IPS-20b (cell line): ENCODE data around the gene TGFB1.

Experiments used
- H3K27ac ChIP-seq: one replicate; pipeline ENCODE4 v1.5.1; 2013; ENCODE audit warnings: low read length
- H3K27me3 ChIP-seq: 2 replicates; pipeline ENCODE4 v1.6.1; 2013; ENCODE audit warnings: mild to moderate bottlenecking, low read length, inconsistent platforms; ENCODE audit not compliant: insufficient read depth
- H3K36me3 ChIP-seq: 2 replicates; pipeline ENCODE4 v1.6.1; 2013; ENCODE audit warnings: low read depth, mild to moderate bottlenecking, inconsistent platforms, low read length, moderate library complexity; ENCODE audit not compliant: insufficient read depth
- H3K4me1 ChIP-seq: 2 replicates; pipeline ENCODE4 v1.6.1; 2013; ENCODE audit warnings: mild to moderate bottlenecking, control low read depth, inconsistent platforms, low read length, moderate library complexity; ENCODE audit not compliant: insufficient read depth
- H3K4me3 ChIP-seq: 2 replicates; pipeline ENCODE4 v1.5.1; 2013; ENCODE audit warnings: mild to moderate bottlenecking, low read length, inconsistent platforms
- H3K9ac ChIP-seq: 2 replicates; pipeline ENCODE4 v1.6.1; 2013; ENCODE audit warnings: low read depth, mild to moderate bottlenecking, inconsistent platforms, low read length, moderate library complexity
- H3K9me3 ChIP-seq: 2 replicates; pipeline ENCODE4 v1.6.1; 2013; ENCODE audit warnings: mild to moderate bottlenecking, low read depth, low read length, inconsistent platforms; ENCODE audit not compliant: insufficient read depth

TGFB1 gene

GRCh38 chr19:41325640-41325946 is 28.1 kb downstream of the TGFB1 start:
- no peak overlapping the region for H3K27ac ChIP-seq
- peaks cover 2% of the 10 kb centered on the region; the same call in 1 of the 2 replicates for H3K36me3 ChIP-seq
- no peaks in the 10 kb centered on the region for H3K9me3 ChIP-seq
- H3K9ac ChIP-seq = peak overlapping the region; percentile 59; the same call in 1 of the 2 replicates
- peak overlapping the region; percentile 69; the same call in 1 of the 2 replicates for H3K4me3 ChIP-seq
- H3K4me1 ChIP-seq = peaks cover 35% of the 10 kb centered on the region
- H3K27me3 ChIP-seq = peaks cover 11% of the 10 kb centered on the region; the same call in 1 of the 2 replicates

- H3K9ac ChIP-seq = peak overlapping the region; percentile 42; the same call in 1 of the 2 replicates
- peaks cover 7% of the 10 kb centered on the region; the same call in 1 of the 2 replicates for H3K36me3 ChIP-seq
- no peaks in the 10 kb centered on the region for H3K9me3 ChIP-seq
- H3K27ac ChIP-seq = no peak overlapping the region
- H3K27me3 ChIP-seq = peaks cover 11% of the 10 kb centered on the region; the same call in 1 of the 2 replicates
- H3K4me3 ChIP-seq = peak overlapping the region; percentile 69
- peaks cover 35% of the 10 kb centered on the region for H3K4me1 ChIP-seq
Observed at GRCh38 chr19:41324921-41325639, 28.6 kb downstream of the TGFB1 start.

- peaks cover 35% of the 10 kb centered on the region for H3K4me1 ChIP-seq
- H3K27me3 ChIP-seq = peaks cover 11% of the 10 kb centered on the region; the same call in 1 of the 2 replicates
- no peaks in the 10 kb centered on the region for H3K9me3 ChIP-seq
- H3K27ac ChIP-seq = no peak overlapping the region
- peak overlapping the region; percentile 42; the same call in 1 of the 2 replicates for H3K9ac ChIP-seq
- peak overlapping the region; percentile 69 for H3K4me3 ChIP-seq
- peaks cover 8% of the 10 kb centered on the region; the same call in 1 of the 2 replicates for H3K36me3 ChIP-seq
Observed at GRCh38 chr19:41324231-41324702, 29.5 kb downstream of the TGFB1 start.

GRCh38 chr19:41323430-41324125 is 30.1 kb downstream of the TGFB1 start:
- H3K4me3 ChIP-seq = no peak overlapping the region
- H3K9me3 ChIP-seq = no peaks in the 10 kb centered on the region

GRCh38 chr19:41323023-41323422 is 30.7 kb downstream of the TGFB1 start:
- Histone ChIP-seq H3K9ac (no peak overlapping the region), H3K27ac (no peak overlapping the region), H3K27me3 (peaks cover 11% of the 10 kb centered on the region; the same call in 1 of the 2 replicates), H3K36me3 (peaks cover 20% of the 10 kb centered on the region), H3K4me1 (peaks cover 35% of the 10 kb centered on the region), H3K4me3 (no peak overlapping the region), H3K9me3 (no peaks in the 10 kb centered on the region)

More at GRCh38 chr19:41323430-41324125, 30.1 kb downstream of the TGFB1 start:
- peaks cover 11% of the 10 kb centered on the region; the same call in 1 of the 2 replicates for H3K27me3 ChIP-seq
- peaks cover 35% of the 10 kb centered on the region for H3K4me1 ChIP-seq
- no peak overlapping the region for H3K27ac ChIP-seq
- H3K9ac ChIP-seq = peak overlapping the region; percentile 42; the same call in 1 of the 2 replicates
- peaks cover 15% of the 10 kb centered on the region for H3K36me3 ChIP-seq

- no peaks in the 10 kb centered on the region for H3K9me3 ChIP-seq
- peaks cover 26% of the 10 kb centered on the region for H3K36me3 ChIP-seq
- no peak overlapping the region for H3K4me3 ChIP-seq
- peaks cover 11% of the 10 kb centered on the region; the same call in 1 of the 2 replicates for H3K27me3 ChIP-seq
- H3K27ac ChIP-seq = no peak overlapping the region
- H3K9ac ChIP-seq = no peak overlapping the region
- peaks cover 35% of the 10 kb centered on the region for H3K4me1 ChIP-seq
Observed at GRCh38 chr19:41322451-41322850, 31.3 kb downstream of the TGFB1 start.

GRCh38 chr19:41321600-41322270 is 32.0 kb downstream of the TGFB1 start:
- no peak overlapping the region for H3K4me3 ChIP-seq
- H3K4me1 ChIP-seq = peaks cover 29% of the 10 kb centered on the region
- H3K36me3 ChIP-seq = peaks cover 32% of the 10 kb centered on the region
- no peak overlapping the region for H3K9ac ChIP-seq
- H3K9me3 ChIP-seq = no peaks in the 10 kb centered on the region
- no peak overlapping the region for H3K27ac ChIP-seq
- peaks cover 6% of the 10 kb centered on the region; the same call in 1 of the 2 replicates for H3K27me3 ChIP-seq

GRCh38 chr19:41321204-41321599 is 32.5 kb downstream of the TGFB1 start:
- H3K4me1 ChIP-seq = peaks cover 26% of the 10 kb centered on the region

GRCh38 chr19:41320568-41320967 is 33.2 kb downstream of the TGFB1 start:
- Histone ChIP-seq H3K36me3 (peaks cover 43% of the 10 kb centered on the region), H3K27me3 (no peaks in the 10 kb centered on the region; the same call in 1 of the 2 replicates), H3K4me1 (peaks cover 23% of the 10 kb centered on the region), H3K9me3 (no peaks in the 10 kb centered on the region), H3K9ac (no peak overlapping the region), H3K4me3 (no peak overlapping the region), H3K27ac (no peak overlapping the region)

More at GRCh38 chr19:41321204-41321599, 32.5 kb downstream of the TGFB1 start:
- H3K36me3 ChIP-seq = peaks cover 38% of the 10 kb centered on the region
- H3K9me3 ChIP-seq = no peaks in the 10 kb centered on the region
- H3K9ac ChIP-seq = no peak overlapping the region
- H3K4me3 ChIP-seq = no peak overlapping the region
- H3K27me3 ChIP-seq = peaks cover 3% of the 10 kb centered on the region; the same call in 1 of the 2 replicates
- no peak overlapping the region for H3K27ac ChIP-seq

- Histone ChIP-seq H3K9ac (no peak overlapping the region), H3K36me3 (peaks cover 43% of the 10 kb centered on the region), H3K27ac (no peak overlapping the region), H3K4me1 (peaks cover 23% of the 10 kb centered on the region), H3K4me3 (no peak overlapping the region), H3K9me3 (no peaks in the 10 kb centered on the region), H3K27me3 (no peaks in the 10 kb centered on the region)
Observed at GRCh38 chr19:41320185-41320518, 33.6 kb downstream of the TGFB1 start.

GRCh38 chr19:41319500-41320184 is 34.1 kb downstream of the TGFB1 start:
- Histone ChIP-seq H3K9ac (no peak overlapping the region), H3K4me1 (peaks cover 21% of the 10 kb centered on the region), H3K36me3 (peaks cover 43% of the 10 kb centered on the region), H3K27me3 (no peaks in the 10 kb centered on the region), H3K27ac (no peak overlapping the region), H3K4me3 (no peak overlapping the region), H3K9me3 (no peaks in the 10 kb centered on the region)
